Kidney capillary endothelial cell (primary cell): Measurements from ENCODE around the gene TRMT44.

Source experiments
- DNase-seq: peaks from one replicate; pipeline ENCODE4 v3.0.0-alpha.2; 2018; ENCODE audit warnings: low spot score

The TRMT44 gene

GRCh38 chr4:8514391-8514790 lies 73.8 kb downstream of the TRMT44 start:
- DNase-seq: no peak

GRCh38 chr4:8515316-8516060 lies 74.9 kb downstream of the TRMT44 start:
- no peak for DNase-seq

GRCh38 chr4:8516061-8516573 lies 75.5 kb downstream of the TRMT44 start:
- DNase-seq: no peak

GRCh38 chr4:8516996-8517550 lies 76.5 kb downstream of the TRMT44 start:
- no peak for DNase-seq

GRCh38 chr4:8517946-8518345 lies 77.4 kb downstream of the TRMT44 start:
- no peak for DNase-seq

- DNase-seq: no peak
Observed at GRCh38 chr4:8522160-8523120, 81.9 kb downstream of the TRMT44 start.

- DNase-seq: no peak
Observed at GRCh38 chr4:8523175-8523574, 82.6 kb downstream of the TRMT44 start.

GRCh38 chr4:8523766-8524165 lies 83.2 kb downstream of the TRMT44 start:
- no peak for DNase-seq

GRCh38 chr4:8524595-8525382 lies 84.2 kb downstream of the TRMT44 start:
- no peak for DNase-seq

- DNase-seq: no peak
Observed at GRCh38 chr4:8525383-8526120, 85.0 kb downstream of the TRMT44 start.
